Ishikawa (cell line): ENCODE results near the gene NUP210.

Experiments
- CEBPB ChIP-seq: IDR thresholded peaks from 2 replicates; pipeline ENCODE4 v1.6.1; 2012
- CREB1 ChIP-seq: IDR thresholded peaks from 2 replicates; pipeline ENCODE4 v1.6.1; 2012; ENCODE audit warnings: low read depth
- EGR1 ChIP-seq: IDR thresholded peaks from 2 replicates; pipeline ENCODE4 v1.6.1; 2012
- EP300 ChIP-seq: IDR thresholded peaks from 2 replicates; pipeline ENCODE4 v1.6.1; 2012; ENCODE audit warnings: borderline replicate concordance
- FOXM1 ChIP-seq: IDR thresholded peaks from 2 replicates; pipeline ENCODE4 v1.6.1; 2012; ENCODE audit warnings: low read depth, borderline replicate concordance
- NFIC ChIP-seq: IDR thresholded peaks from 2 replicates; pipeline ENCODE4 v1.6.1; 2012
- RAD21 ChIP-seq: IDR thresholded peaks from 2 replicates; pipeline ENCODE4 v1.6.1; 2012; ENCODE audit warnings: low read depth
- REST ChIP-seq: IDR thresholded peaks from 2 replicates; pipeline ENCODE4 v1.6.1; 2012; ENCODE audit warnings: low read depth, mild to moderate bottlenecking
- TAF1 ChIP-seq: IDR thresholded peaks from 2 replicates; pipeline ENCODE4 v1.6.1; 2012; ENCODE audit warnings: low read depth, mild to moderate bottlenecking
- TCF12 ChIP-seq: IDR thresholded peaks from 2 replicates; pipeline ENCODE4 v1.6.1; 2012; ENCODE audit warnings: low read depth
- TEAD4 ChIP-seq: IDR thresholded peaks from 2 replicates; pipeline ENCODE4 v1.6.1; 2012
- USF1 ChIP-seq: IDR thresholded peaks from 2 replicates; pipeline ENCODE4 v1.6.1; 2012
- YY1 ChIP-seq: IDR thresholded peaks from 2 replicates; pipeline ENCODE4 v1.6.1; 2012; ENCODE audit warnings: low read depth
- ZBTB7A ChIP-seq: IDR thresholded peaks from 2 replicates; pipeline ENCODE4 v1.6.1; 2012; ENCODE audit warnings: low read depth
- TF ChIP-seq, protein P1 (sequence below): IDR thresholded peaks from 2 replicates; pipeline ENCODE4 v1.6.1; 2012

The NUP210 gene

DNA sequence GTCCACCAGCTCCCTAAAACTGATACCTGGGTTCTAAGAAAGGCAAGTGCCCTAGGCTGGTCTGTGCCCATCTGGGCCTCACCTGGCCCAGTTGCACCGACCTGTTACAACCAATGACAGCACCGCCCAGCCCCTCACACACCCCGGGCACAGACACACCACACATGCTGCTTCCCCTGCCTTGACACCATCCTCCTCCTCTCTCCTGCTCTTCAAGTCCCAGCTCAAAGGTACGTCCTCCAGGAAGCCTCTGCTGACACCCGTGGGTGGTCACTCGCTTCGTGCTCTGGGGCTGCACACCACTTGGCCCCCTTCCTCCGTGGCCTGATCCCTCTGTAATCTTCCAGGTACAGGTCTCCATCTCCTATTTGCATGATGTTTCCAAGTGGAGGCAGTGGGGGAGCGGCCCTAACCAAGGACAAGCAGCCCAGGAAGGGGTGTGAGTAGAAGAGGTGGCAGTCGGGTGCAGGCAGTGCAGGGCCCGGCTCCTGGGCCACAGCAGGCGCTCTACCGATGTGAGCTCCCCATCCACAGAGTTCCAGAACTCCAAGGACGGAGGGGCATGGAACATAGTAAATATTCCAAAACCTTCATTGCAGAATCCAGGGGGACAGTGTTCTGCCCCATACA, 144.6 kb downstream of the NUP210 start:
- TF ChIP-seq TCF12 (no peak), ZBTB7A (no peak), RAD21 (no peak), NFIC (no peak), CEBPB (no peak), FOXM1 (no peak), USF1 (no peak), TEAD4 (no peak), YY1 (no peak)
- TF ChIP-seq, protein P1, sequence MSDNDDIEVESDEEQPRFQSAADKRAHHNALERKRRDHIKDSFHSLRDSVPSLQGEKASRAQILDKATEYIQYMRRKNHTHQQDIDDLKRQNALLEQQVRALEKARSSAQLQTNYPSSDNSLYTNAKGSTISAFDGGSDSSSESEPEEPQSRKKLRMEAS = no peak

GRCh38 chr3:13274551-13275332, 145.4 kb downstream of the NUP210 start:
- TF ChIP-seq TEAD4 = no peak
- TF ChIP-seq FOXM1 = no peak
- no peak for TF ChIP-seq EP300
- TF ChIP-seq, protein P1 = no peak
- no peak for TF ChIP-seq TCF12
- TF ChIP-seq ZBTB7A = no peak
- TF ChIP-seq RAD21 = no peak
- no peak for TF ChIP-seq NFIC
- TF ChIP-seq REST = no peak
- no peak for TF ChIP-seq CEBPB
- no peak for TF ChIP-seq USF1
- no peak for TF ChIP-seq CREB1
- TF ChIP-seq TAF1 = no peak
- no peak for TF ChIP-seq YY1

DNA sequence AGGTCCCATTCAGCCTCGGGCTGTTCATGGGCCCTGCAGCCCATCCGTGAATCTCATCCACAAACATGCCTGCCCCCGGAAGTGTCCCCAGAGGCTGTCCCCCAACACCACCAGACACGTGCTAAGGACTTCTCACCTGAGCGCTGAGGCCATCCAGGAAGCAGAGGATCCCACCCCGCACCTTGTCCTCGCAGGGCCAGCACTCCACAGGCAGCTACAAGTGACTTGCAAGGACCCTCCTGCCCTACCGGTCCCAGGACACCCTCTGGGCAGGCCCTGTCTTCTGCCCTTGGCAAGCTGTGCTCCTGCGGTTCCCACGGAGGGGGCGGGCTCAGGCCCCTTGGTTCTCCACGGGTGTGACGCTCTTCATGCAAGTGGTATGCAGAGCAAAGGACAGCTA, 146.0 kb downstream of the NUP210 start:
- TF ChIP-seq YY1 = no peak
- TF ChIP-seq USF1 = no peak
- TF ChIP-seq EGR1 = no peak
- no peak for TF ChIP-seq TCF12
- TF ChIP-seq, protein P1 = no peak
- no peak for TF ChIP-seq REST
- no peak for TF ChIP-seq EP300
- TF ChIP-seq CREB1 = no peak
- TF ChIP-seq FOXM1 = no peak
- no peak for TF ChIP-seq NFIC

DNA sequence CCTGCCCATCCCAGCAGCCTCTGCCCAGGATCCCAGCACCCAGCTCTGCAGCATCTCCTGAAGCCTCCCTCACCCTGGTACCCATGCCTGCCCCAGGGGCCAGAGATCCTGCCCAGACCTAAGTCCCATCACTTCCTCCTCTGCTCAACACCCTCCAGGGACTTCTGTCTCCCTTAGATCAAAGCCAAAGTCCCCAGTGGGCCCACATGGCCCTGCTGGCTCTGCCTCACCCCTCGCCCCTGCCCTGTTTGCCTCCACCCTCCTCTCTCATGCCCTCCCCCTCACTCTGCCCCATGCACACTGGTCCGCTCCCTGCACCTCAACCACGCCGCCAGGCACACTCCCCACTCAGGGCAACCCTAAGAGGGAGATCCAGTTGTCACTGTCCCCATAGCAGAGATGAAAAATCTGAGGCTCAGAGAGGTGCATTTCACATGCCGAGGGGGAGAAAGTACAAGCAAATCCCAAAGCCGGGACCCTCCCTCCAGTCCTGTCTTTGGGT, 146.5 kb downstream of the NUP210 start:
- TF ChIP-seq, protein P1 = no peak
- TF ChIP-seq ZBTB7A (no peak), RAD21 (no peak), USF1 (no peak), EP300 (no peak), FOXM1 (no peak), TCF12 (no peak), EGR1 (no peak), YY1 (no peak)
